Activated CD4-positive, alpha-beta memory T cell treated with anti-CD3 and anti-CD28 coated beads for 36 hours (primary cell): ENCODE measurements around the gene CADM1. TPM values are rescaled to one million over a fixed set of nuclear protein-coding genes. Genes with fewer than 3 reads are reported as not detected.

ENCODE experiments used
- CTCF ChIA-PET: fragments of 350-600 bp; sonication (Branson Sonifier 250); formaldehyde crosslinking; loops from one replicate; lab custom pipeline; 2021; ENCODE audit warnings: antibody characterized with exemption, inconsistent platforms; lab: Charles Lee
- POLR2A ChIA-PET: fragments of 350-600 bp; sonication (Branson Sonifier 250); formaldehyde crosslinking; loops from one replicate; lab custom pipeline; 2021; ENCODE audit warnings: antibody characterized with exemption; lab: Charles Lee
- DNase-seq: peaks from one replicate; pipeline ENCODE4 v3.0.0-alpha.2; 2020
- H3K27ac Mint-ChIP-seq: one replicate; pipeline ENCODE4 v1.8.0; 2021; ENCODE audit warnings: mixed read lengths
- H3K27me3 Mint-ChIP-seq: one replicate; pipeline ENCODE4 v1.8.0; 2021; ENCODE audit warnings: mixed read lengths
- H3K36me3 Mint-ChIP-seq: one replicate; pipeline ENCODE4 v1.8.0; 2021; ENCODE audit warnings: mixed read lengths
- H3K4me1 Mint-ChIP-seq: one replicate; pipeline ENCODE4 v1.8.0; 2021; ENCODE audit warnings: low read depth, mixed read lengths
- H3K4me3 Mint-ChIP-seq: one replicate; pipeline ENCODE4 v1.8.0; 2021; ENCODE audit warnings: mild to moderate bottlenecking, mixed read lengths
- H3K9me3 Mint-ChIP-seq: one replicate; pipeline ENCODE4 v1.8.0; 2021; ENCODE audit warnings: mixed read lengths
- intact Hi-C: fragments of 100-400 bp; cut with micrococcal nuclease; formaldehyde crosslinking; loops from one replicate; pipeline ENCODE4 v1.15.1; 2023
- total RNA-seq, 2 experiments: library from RNA; stranded (reverse); gene quantifications; one replicate each; pipeline ENCODE4 v1.2.3, GENCODE V29; 2021

Gene CADM1
- total RNA-seq, 2 experiments from 2014 or later: 0.95 to 1.5 TPM

DNA sequence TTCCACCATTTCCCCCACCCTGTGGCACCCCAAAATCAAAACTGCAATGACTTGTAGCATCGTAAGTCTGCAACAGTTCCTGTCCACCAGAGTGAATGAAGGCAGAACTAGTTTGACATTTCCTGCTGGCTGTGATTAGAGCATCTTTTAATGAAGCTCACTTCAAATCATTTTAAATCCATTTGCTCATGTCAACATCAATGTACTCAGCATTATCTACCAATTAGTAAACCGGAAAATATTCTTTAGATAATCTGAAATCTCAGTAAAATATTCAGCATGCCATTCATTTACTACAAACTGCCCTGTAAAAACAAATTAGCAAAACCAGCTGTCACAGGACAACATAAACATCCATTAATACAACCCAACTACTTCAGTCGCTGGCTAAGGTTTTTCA is 38.1 kb downstream of the CADM1 start:
- POLR2A ChIA-PET: no interaction called here
- Mint-ChIP-seq H3K4me1 (no peaks in the 10 kb centered on the region), H3K27me3 (peaks cover 2% of the 10 kb centered on the region), H3K4me3 (no peak overlapping the region), H3K36me3 (no peaks in the 10 kb centered on the region), H3K9me3 (no peaks in the 10 kb centered on the region), H3K27ac (no peak overlapping the region)
- intact Hi-C loops: no loop called here
- CTCF ChIA-PET: no interaction called here
- no peak for DNase-seq

DNA sequence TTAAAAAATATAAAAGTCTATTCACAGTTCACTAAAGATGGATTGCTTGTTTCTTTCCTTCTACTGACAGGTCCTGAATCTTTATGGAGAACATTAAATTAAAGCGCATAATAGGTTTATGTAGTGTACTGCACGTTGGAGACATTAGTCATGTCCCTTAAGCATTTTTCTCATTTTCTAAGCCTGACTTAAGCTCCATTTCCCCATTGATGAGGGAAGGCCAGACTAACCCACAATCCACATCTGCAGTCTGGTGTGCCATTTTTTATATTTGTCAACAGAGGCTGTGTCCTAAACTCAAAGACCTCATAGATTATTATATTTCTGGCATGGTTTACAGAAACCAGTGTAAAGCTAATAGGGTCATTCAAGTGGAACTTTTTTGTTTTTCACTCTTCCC is 39.9 kb downstream of the CADM1 start:
- Mint-ChIP-seq H3K36me3 (no peaks in the 10 kb centered on the region), H3K9me3 (no peaks in the 10 kb centered on the region), H3K4me3 (no peak overlapping the region), H3K4me1 (no peaks in the 10 kb centered on the region), H3K27me3 (peaks cover 2% of the 10 kb centered on the region), H3K27ac (no peak overlapping the region)
- ChIA-PET CTCF (no interaction called here), POLR2A (no interaction called here)
- intact Hi-C loops: no loop called here
- DNase-seq: no peak

DNA sequence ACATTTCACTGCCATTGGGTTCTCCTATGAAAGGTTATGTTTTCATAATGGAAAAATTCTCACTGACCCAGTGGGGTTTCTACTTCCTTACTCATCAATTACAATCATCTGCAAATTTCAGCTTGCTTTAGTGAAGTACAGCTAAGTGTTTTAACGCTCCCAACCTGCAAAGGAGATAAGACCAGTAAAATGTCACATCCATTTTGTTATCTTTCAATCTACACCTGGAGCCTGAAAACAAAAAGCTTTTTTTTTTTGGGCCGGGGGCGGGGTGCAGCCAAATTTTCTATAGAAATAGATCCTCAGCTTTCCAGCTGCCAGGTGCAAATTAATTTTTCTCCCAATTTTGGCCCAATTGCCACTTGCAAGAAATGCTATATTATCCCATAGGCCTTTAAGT is 40.6 kb downstream of the CADM1 start:
- intact Hi-C loops: no loop called here
- no peak overlapping the region for H3K27ac Mint-ChIP-seq
- H3K9me3 Mint-ChIP-seq: no peaks in the 10 kb centered on the region
- H3K4me1 Mint-ChIP-seq: no peaks in the 10 kb centered on the region
- ChIA-PET CTCF (no interaction called here), POLR2A (no interaction called here)
- DNase-seq: no peak
- peaks cover 2% of the 10 kb centered on the region for H3K27me3 Mint-ChIP-seq
- H3K4me3 Mint-ChIP-seq: no peak overlapping the region
- H3K36me3 Mint-ChIP-seq: no peaks in the 10 kb centered on the region

DNA sequence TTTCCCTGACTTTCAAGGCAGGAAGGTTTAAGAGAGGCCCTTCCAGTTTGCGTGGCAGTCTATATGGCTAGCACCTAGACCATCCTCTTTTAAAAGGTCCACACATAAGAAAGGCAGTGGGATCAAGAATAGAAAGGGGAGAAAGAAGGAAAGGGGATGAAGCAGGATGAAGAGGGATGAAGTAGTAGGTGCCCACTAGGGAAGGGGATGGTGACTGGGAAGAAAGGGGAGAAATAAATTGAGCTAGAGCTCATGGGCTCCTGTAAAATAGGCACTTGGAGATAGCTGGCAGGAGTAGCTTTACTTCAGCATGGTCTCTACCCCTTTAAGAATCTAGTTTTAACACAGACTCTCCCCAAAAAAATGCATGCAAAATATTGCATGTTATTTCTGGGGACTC is 41.5 kb downstream of the CADM1 start:
- no peaks in the 10 kb centered on the region for H3K4me1 Mint-ChIP-seq
- H3K4me3 Mint-ChIP-seq: no peak overlapping the region
- intact Hi-C loops: no loop called here
- peaks cover 2% of the 10 kb centered on the region for H3K27me3 Mint-ChIP-seq
- H3K9me3 Mint-ChIP-seq: no peaks in the 10 kb centered on the region
- ChIA-PET CTCF (no interaction called here), POLR2A (no interaction called here)
- no peak overlapping the region for H3K27ac Mint-ChIP-seq
- DNase-seq: no peak
- no peaks in the 10 kb centered on the region for H3K36me3 Mint-ChIP-seq

DNA sequence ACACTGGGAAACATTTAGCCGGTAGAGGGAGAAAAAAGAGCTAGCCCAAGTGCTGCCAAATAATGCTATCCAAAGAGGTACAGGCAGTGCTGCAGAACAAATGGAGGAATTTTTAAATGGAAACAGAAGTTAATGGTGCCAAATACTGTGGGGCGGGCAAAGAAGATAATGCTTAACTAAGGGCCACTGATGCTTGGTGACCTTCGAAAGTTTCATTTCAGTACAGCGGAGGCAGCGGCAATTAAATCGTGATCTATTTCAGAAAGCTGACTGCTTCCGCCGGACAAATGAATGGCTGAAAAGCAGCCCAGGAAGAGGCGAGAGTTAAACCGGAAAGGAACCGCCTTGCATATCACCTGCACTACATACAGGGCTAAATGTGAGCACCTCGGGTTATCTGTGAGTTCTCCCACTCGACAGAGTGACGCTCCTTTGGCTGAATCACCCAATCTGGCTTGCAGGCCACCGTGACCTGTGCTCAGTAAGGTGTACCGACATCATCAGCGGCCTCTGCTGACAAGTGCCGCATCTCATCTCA is 42.1 kb downstream of the CADM1 start:
- no peak for DNase-seq
- H3K27ac Mint-ChIP-seq: no peak overlapping the region
- H3K9me3 Mint-ChIP-seq: no peaks in the 10 kb centered on the region
- no peak overlapping the region for H3K4me3 Mint-ChIP-seq
- no peaks in the 10 kb centered on the region for H3K4me1 Mint-ChIP-seq
- H3K36me3 Mint-ChIP-seq: no peaks in the 10 kb centered on the region
- H3K27me3 Mint-ChIP-seq: peaks cover 2% of the 10 kb centered on the region
- CTCF ChIA-PET: no interaction called here
- intact Hi-C loops: no loop called here
- POLR2A ChIA-PET: no interaction called here

DNA sequence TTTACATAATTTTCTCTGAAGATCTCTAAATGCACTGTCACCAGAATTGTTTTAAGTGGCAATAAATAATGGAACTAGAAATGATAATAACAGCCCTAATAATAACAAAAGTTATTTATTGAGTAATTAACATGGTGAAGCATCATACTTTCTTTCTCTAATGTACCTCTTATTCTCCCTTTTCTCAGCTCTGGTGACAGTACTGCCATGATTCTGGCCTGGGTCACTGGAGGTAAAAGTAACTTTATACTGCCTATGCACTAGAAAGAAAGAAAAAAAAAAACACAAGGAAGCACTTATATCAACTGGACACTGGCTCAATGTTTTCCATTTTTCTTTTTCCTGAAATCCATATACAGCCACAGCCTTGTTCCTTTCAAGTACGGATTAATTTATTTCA is 43.7 kb downstream of the CADM1 start:
- H3K27ac Mint-ChIP-seq: no peak overlapping the region
- H3K9me3 Mint-ChIP-seq: no peaks in the 10 kb centered on the region
- H3K36me3 Mint-ChIP-seq: no peaks in the 10 kb centered on the region
- no peaks in the 10 kb centered on the region for H3K27me3 Mint-ChIP-seq
- CTCF ChIA-PET: no interaction called here
- POLR2A ChIA-PET: no interaction called here
- H3K4me3 Mint-ChIP-seq: no peak overlapping the region
- H3K4me1 Mint-ChIP-seq: no peaks in the 10 kb centered on the region
- intact Hi-C loops: no loop called here
- no peak for DNase-seq

DNA sequence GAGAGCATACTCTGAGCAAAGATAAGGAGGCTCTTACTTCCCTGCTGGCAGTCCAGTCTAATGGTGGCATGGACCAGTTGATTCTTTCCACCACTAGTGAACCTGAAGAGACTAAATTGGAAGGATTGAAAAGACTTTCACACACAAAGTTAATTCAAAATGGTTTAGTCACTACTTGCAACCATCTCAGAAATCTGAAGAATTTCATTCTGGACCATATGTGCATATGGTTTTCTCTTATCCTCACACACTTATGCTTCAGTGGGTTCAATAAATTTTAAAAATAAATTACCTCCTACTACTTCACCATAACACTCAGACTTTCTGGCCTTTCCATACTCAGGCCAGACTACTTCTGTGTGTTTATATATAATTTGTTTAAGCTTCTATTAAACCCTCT is 44.7 kb downstream of the CADM1 start:
- H3K27ac Mint-ChIP-seq: no peak overlapping the region
- no peak overlapping the region for H3K4me3 Mint-ChIP-seq
- intact Hi-C loops: no loop called here
- DNase-seq: no peak
- no peaks in the 10 kb centered on the region for H3K27me3 Mint-ChIP-seq
- no peaks in the 10 kb centered on the region for H3K9me3 Mint-ChIP-seq
- no peaks in the 10 kb centered on the region for H3K4me1 Mint-ChIP-seq
- no peaks in the 10 kb centered on the region for H3K36me3 Mint-ChIP-seq
- ChIA-PET POLR2A (no interaction called here), CTCF (no interaction called here)

DNA sequence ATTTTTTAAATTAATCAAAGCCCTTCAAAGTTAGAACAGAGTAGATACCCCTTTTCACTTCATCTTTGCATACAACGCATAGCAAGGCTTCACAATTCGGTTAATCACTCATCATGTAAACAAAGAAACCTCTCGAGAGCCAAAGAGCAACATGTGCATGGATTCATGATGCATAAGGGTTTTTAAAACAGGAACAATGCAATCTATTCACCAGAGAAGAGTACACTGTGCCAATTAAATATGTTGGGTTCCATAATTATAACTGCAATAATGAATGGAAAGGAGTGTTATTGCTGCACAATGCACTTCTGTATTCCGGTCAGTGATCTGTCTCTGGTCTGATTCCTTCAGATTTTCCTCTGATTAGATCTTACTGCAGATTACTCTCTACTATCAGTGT is 45.3 kb downstream of the CADM1 start:
- POLR2A ChIA-PET: no interaction called here
- intact Hi-C loops: no loop called here

DNA sequence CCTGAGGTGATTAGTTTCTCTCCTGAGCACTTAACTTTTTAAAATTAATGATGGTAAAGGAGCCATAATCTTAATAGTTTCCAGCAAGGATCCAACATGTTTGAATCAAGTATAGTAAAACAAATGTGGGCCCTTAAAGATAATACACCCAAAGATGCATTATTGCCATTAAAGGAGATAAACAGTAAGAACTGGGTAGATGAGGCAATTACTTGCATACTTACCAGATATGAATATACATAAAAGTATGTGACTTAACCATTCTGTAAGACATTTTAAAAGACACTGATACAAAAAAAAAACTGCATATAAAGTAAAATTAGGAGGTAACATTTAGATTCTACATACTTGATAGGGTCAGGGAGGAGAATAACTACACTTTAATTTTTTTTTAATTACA is 48.2 kb downstream of the CADM1 start:
- DNase-seq: no peak
- POLR2A ChIA-PET: no interaction called here

More for the DNA sequence above, 45.3 kb downstream of the CADM1 start:
- no peak for DNase-seq
- Mint-ChIP-seq H3K4me1 (no peaks in the 10 kb centered on the region), H3K27me3 (no peaks in the 10 kb centered on the region), H3K27ac (no peak overlapping the region), H3K36me3 (no peaks in the 10 kb centered on the region), H3K9me3 (no peaks in the 10 kb centered on the region), H3K4me3 (no peak overlapping the region)
- CTCF ChIA-PET: no interaction called here

DNA sequence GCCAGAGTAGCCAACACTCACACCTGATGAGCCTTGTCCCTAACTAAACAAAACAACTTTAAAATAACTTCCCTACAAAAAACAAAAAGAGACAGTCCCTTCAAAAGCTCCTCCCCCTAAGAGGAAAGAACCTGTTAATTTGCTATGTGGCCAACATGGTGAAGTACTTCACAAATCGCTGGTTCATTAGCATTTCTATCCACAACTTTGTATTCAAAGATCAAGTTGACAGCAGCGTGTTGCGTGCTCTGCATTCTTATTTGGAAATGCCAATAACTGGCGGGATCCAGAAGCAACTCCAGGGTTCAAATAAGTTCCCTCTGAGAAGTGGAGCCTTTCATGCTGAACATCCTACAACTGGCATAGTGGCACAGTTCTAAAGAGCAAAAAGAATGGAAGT is 48.6 kb downstream of the CADM1 start:
- no peak overlapping the region for H3K27ac Mint-ChIP-seq
- POLR2A ChIA-PET: no interaction called here
- intact Hi-C loops: no loop called here

More for the DNA sequence above, 48.2 kb downstream of the CADM1 start:
- intact Hi-C loops: no loop called here
- CTCF ChIA-PET: no interaction called here
- Mint-ChIP-seq H3K4me1 (no peaks in the 10 kb centered on the region), H3K27me3 (no peaks in the 10 kb centered on the region), H3K36me3 (no peaks in the 10 kb centered on the region), H3K27ac (no peak overlapping the region), H3K9me3 (no peaks in the 10 kb centered on the region), H3K4me3 (no peak overlapping the region)

DNA sequence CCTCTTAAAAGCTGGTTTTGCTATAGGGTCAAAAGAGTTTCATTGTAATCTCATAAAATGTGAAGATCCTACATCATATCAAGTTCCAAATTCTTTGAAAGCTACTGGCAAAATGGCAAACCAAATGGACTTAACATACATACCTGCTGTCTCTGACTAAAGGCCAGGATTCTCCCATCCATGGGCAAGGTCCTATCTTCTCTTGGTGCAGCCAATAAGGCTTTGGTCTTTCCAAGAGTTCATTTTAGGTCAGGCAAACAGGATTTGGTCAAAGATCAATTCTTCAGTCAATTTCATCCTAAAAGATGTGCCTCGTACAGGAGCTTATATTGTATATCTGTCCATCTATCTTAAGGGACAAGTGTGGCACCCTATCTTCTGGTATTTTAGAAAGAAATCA is 49.7 kb downstream of the CADM1 start:
- H3K27me3 Mint-ChIP-seq: no peaks in the 10 kb centered on the region
- no peak overlapping the region for H3K27ac Mint-ChIP-seq
- H3K4me3 Mint-ChIP-seq: no peak overlapping the region
- H3K4me1 Mint-ChIP-seq: no peaks in the 10 kb centered on the region
- DNase-seq: no peak
- H3K9me3 Mint-ChIP-seq: no peaks in the 10 kb centered on the region
- ChIA-PET CTCF (interaction anchor here (1.0 kb wide), 1 partner anchor 21 kb away, joined by 3 read pairs; no protein-coding TSS in a partner anchor), POLR2A (no interaction called here)
- intact Hi-C loops: no loop called here
- H3K36me3 Mint-ChIP-seq: no peaks in the 10 kb centered on the region

More for the DNA sequence above, 48.6 kb downstream of the CADM1 start:
- Mint-ChIP-seq H3K9me3 (no peaks in the 10 kb centered on the region), H3K36me3 (no peaks in the 10 kb centered on the region), H3K27me3 (no peaks in the 10 kb centered on the region), H3K4me1 (no peaks in the 10 kb centered on the region), H3K4me3 (no peak overlapping the region)
- CTCF ChIA-PET: no interaction called here
- no peak for DNase-seq

DNA sequence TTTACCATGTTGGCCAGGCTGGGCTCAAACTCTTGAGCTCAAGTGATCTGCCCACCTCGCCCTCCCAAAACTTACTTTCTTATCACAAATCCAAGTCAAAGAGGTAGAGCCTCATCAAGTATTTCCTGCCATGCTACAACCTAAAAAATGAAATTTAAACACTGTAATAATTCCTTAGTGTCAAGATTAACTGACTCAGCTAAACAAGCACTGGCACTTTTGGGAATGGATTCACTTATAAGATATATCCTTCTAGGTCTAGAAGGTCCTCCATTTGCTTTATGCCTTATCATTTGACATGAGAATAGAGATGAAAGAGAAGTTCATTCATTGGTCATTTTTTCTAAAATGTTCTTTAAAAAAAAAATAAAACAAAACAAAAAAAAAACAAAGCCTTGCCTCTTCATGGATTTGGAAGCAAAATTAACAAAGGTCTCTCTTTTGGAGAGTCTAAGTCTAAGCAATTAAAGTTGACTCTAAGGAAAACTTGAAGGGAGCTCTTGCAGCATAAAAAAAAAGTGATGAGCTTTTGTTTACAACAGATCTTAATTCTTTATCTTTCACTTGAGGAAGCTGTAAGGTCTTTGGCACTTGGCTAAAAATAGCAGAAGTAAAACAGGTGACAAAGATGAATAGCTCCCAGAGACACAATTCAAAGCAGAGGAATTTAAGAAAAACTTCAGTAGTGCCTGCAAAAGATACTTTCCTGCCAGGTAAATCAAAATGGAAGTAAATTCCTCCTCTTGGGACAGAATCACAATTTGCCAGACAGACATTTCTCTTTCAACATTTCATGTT is 50.3 kb downstream of the CADM1 start:
- DNase-seq: no peak
- POLR2A ChIA-PET: no interaction called here
- Mint-ChIP-seq H3K36me3 (no peaks in the 10 kb centered on the region), H3K4me1 (no peaks in the 10 kb centered on the region), H3K27ac (no peak overlapping the region), H3K27me3 (no peaks in the 10 kb centered on the region), H3K9me3 (peaks cover 5% of the 10 kb centered on the region), H3K4me3 (no peak overlapping the region)
- intact Hi-C loops: no loop called here
- CTCF ChIA-PET: interaction anchor here (1.0 kb wide), 1 partner anchor 20 kb away, joined by 3 read pairs; no protein-coding TSS in a partner anchor

DNA sequence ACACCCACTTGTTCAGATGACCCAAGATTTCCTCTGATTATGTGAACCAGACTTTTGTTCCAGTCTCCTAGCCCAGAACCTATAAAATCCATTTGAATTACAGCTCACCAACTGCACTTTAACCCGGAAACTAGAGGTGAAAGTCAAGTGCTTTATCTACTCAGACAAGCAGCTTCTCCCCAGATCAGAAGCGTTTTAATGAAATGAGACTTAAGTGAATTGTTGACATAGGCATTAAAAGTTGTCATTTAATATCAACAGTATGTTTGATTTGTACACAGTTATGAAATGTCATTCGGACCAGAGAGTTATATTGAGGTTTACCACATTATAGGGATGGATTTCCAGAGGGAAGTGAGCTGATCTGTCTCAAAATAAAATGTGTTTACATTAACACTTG is 52.0 kb downstream of the CADM1 start:
- Mint-ChIP-seq H3K4me1 (no peaks in the 10 kb centered on the region), H3K4me3 (no peak overlapping the region), H3K27me3 (no peaks in the 10 kb centered on the region), H3K36me3 (peaks cover 2% of the 10 kb centered on the region), H3K27ac (no peak overlapping the region), H3K9me3 (peaks cover 14% of the 10 kb centered on the region)
- no peak for DNase-seq
- intact Hi-C loops: no loop called here
- POLR2A ChIA-PET: no interaction called here
- CTCF ChIA-PET: no interaction called here
